A673 (cell line): ENCODE results near the gene NAMPT. TPM values are rescaled to one million over a fixed set of nuclear protein-coding genes. Genes with fewer than 3 reads are reported as not detected.

Experiments
- BruUV-seq: library from RNA; stranded (reverse); fragments of 400-500 nt; replicated peaks from 2 replicates; lab custom pipeline; 2021; lab: Mats Ljungman, UMichigan
- CTCF ChIA-PET: fragments of 300-600 bp; sonication (Branson Sonifier 250); formaldehyde crosslinking; loops from one replicate; lab custom pipeline; 2022; ENCODE audit warnings: antibody characterized with exemption; lab: Charles Lee
- POLR2A ChIA-PET: fragments of 300-600 bp; sonication (Branson Sonifier 250); formaldehyde crosslinking; loops from one replicate; lab custom pipeline; 2022; ENCODE audit warnings: antibody characterized with exemption; ENCODE audit not compliant: low non-redundant PET; lab: Charles Lee
- DNase-seq: peaks from one replicate; pipeline ENCODE4 v3.0.0-alpha.2; 2015; ENCODE audit warnings: low spot score
- H3K27ac ChIP-seq: fragments of 200-600 bp; sonication (generic); 2 replicates; pipeline ENCODE4 v1.5.1; 2016; ENCODE audit warnings: mixed run types, low read depth, mild to moderate bottlenecking, mixed read lengths, antibody characterized with exemption, low read length; ENCODE audit not compliant: poor library complexity, severe bottlenecking
- H3K27me3 ChIP-seq: fragments of 200-600 bp; sonication (generic); replicated peaks from 2 replicates; pipeline ENCODE4 v1.6.1; 2017; ENCODE audit warnings: mixed run types, low read depth, mild to moderate bottlenecking, mixed read lengths, antibody characterized with exemption, low read length; ENCODE audit not compliant: insufficient read depth, poor library complexity
- H3K36me3 ChIP-seq: fragments of 200-600 bp; sonication (generic); 2 replicates; pipeline ENCODE4 v1.6.1; 2016; ENCODE audit warnings: mixed run types, mild to moderate bottlenecking, mixed read lengths, antibody characterized with exemption, low read length; ENCODE audit not compliant: insufficient read depth, poor library complexity, severe bottlenecking
- H3K4me1 ChIP-seq: fragments of 200-600 bp; sonication (generic); 2 replicates; pipeline ENCODE4 v1.6.1; 2017; ENCODE audit warnings: mixed run types, mild to moderate bottlenecking, mixed read lengths, antibody characterized with exemption, low read length; ENCODE audit not compliant: insufficient read depth, poor library complexity, severe bottlenecking
- H3K4me3 ChIP-seq: fragments of 200-600 bp; sonication (generic); 2 replicates; pipeline ENCODE4 v1.5.1; 2016; ENCODE audit warnings: low read depth, mixed run types, mild to moderate bottlenecking, mixed read lengths, low read length; ENCODE audit not compliant: poor library complexity, severe bottlenecking
- H3K9me3 ChIP-seq: fragments of 200-600 bp; sonication (generic); 2 replicates; pipeline ENCODE4 v1.6.1; 2016; ENCODE audit warnings: mixed run types, low read depth, mild to moderate bottlenecking, mixed read lengths, antibody characterized with exemption, low read length; ENCODE audit not compliant: poor library complexity, severe bottlenecking
- EZH2 ChIP-seq: fragments of 200-600 bp; sonication (generic); IDR thresholded peaks from 2 replicates; pipeline ENCODE4 v1.6.1; 2017; ENCODE audit warnings: borderline replicate concordance, low read depth, mild to moderate bottlenecking, mixed read lengths, antibody characterized with exemption, low read length; ENCODE audit not compliant: poor library complexity, severe bottlenecking
- intact Hi-C: fragments of 100-400 bp; cut with micrococcal nuclease; formaldehyde crosslinking; loops from one replicate; pipeline ENCODE4 v1.10.0; 2022; ENCODE audit not compliant: unreplicated experiment
- total RNA-seq: library from RNA; stranded (reverse); gene quantifications from 2 replicates; pipeline ENCODE4 v1.2.3, GENCODE V29; 2021
- TF ChIP-seq, protein P1 (sequence below): fragments of 300-800, 200-600 bp; sonication (generic); conservative IDR thresholded peaks from 2 replicates; pipeline ENCODE4 v1.5.1; 2017; ENCODE audit warnings: low read depth, mild to moderate bottlenecking, antibody characterized with exemption, low read length, moderate library complexity, mixed read lengths

NAMPT gene
- total RNA-seq, 1 experiment from 2014 or later, result 68.0 TPM

DNA sequence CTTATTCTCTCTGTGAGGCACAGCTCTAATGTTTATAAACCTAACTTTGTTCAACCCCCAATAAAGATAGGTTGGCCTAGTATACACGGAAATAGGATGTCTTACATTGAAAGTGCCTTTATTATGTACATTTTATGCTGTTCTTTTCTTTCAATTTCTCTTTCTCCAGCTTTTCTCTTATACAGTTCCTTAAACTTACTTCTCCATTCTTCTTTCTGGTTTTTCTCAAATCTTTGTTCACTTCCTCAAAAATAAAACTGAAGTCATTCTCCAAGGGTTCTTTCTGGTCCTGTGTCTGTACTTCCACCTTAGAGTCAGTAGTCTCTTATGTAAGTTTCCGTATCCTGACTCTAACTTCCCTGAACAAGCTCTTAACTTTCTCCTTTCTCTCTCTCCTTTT, 29.2 kb upstream of the NAMPT start:
- Histone ChIP-seq H3K27me3 (no peaks in the 10 kb centered on the region), H3K27ac (no peak overlapping the region), H3K9me3 (no peaks in the 10 kb centered on the region), H3K4me3 (no peak overlapping the region), H3K4me1 (no peaks in the 10 kb centered on the region), H3K36me3 (no peaks in the 10 kb centered on the region)
- intact Hi-C loops, result no loop called here
- DNase-seq, result no peak
- no TSS peak for BruUV-seq
- CTCF ChIA-PET, result no interaction called here
- no peak for TF ChIP-seq EZH2
- TF ChIP-seq, protein P1, sequence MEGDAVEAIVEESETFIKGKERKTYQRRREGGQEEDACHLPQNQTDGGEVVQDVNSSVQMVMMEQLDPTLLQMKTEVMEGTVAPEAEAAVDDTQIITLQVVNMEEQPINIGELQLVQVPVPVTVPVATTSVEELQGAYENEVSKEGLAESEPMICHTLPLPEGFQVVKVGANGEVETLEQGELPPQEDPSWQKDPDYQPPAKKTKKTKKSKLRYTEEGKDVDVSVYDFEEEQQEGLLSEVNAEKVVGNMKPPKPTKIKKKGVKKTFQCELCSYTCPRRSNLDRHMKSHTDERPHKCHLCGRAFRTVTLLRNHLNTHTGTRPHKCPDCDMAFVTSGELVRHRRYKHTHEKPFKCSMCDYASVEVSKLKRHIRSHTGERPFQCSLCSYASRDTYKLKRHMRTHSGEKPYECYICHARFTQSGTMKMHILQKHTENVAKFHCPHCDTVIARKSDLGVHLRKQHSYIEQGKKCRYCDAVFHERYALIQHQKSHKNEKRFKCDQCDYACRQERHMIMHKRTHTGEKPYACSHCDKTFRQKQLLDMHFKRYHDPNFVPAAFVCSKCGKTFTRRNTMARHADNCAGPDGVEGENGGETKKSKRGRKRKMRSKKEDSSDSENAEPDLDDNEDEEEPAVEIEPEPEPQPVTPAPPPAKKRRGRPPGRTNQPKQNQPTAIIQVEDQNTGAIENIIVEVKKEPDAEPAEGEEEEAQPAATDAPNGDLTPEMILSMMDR, result no peak
- POLR2A ChIA-PET, result no interaction called here

DNA sequence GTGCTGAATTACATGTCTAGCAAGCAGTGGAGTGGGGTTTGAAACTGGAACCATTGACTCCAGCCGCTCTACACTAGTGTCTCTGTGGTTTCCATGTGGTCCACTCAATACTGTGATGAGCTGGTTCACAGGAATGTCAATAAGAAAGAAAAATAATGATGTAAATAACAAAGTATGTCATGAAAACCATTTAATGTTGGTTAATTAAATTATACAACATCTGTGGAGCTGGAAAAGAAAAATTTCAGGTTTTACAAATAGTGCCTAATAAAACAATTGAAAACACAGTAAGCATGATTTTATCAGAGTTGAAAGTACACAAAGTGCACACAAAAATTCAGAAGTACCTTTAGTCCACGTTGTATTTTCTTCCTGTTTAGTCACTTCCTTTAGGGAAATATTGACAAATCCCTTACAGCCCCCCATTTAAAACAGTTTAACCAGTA, 28.7 kb upstream of the NAMPT start:
- no peak overlapping the region for H3K4me3 ChIP-seq
- no peak overlapping the region for H3K27ac ChIP-seq
- H3K27me3 ChIP-seq, result no peaks in the 10 kb centered on the region
- H3K36me3 ChIP-seq, result no peaks in the 10 kb centered on the region
- ChIA-PET CTCF (no interaction called here), POLR2A (no interaction called here)
- no peak for DNase-seq
- no TSS peak for BruUV-seq
- intact Hi-C loops, result no loop called here
- H3K9me3 ChIP-seq, result no peaks in the 10 kb centered on the region
- TF ChIP-seq EZH2, result no peak
- TF ChIP-seq, protein P1, result no peak
- no peaks in the 10 kb centered on the region for H3K4me1 ChIP-seq

DNA sequence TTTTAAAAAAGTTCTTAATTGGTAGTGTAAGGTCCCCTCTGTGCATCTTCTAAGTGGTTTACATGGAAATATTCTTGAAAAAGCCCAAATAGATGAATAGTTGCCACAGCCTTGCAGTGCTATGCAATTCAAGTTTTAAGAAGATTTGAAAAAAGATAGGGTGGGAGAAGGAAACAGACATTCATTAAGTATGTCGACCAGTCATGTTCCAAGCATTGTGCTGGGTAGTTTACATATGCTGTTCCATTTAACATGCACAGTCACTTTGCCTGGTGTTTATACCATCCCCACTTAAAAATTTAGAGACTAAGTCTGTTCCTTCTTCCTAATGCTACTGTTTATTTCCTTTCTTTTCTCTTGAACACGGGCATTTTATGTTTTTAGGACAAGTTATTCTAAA, 28.1 kb upstream of the NAMPT start:
- Histone ChIP-seq H3K4me1 (no peaks in the 10 kb centered on the region), H3K36me3 (no peaks in the 10 kb centered on the region), H3K27ac (no peak overlapping the region), H3K27me3 (no peaks in the 10 kb centered on the region), H3K4me3 (no peak overlapping the region), H3K9me3 (no peaks in the 10 kb centered on the region)
- BruUV-seq, result no TSS peak
- no peak for TF ChIP-seq EZH2
- TF ChIP-seq, protein P1, result no peak
- POLR2A ChIA-PET, result no interaction called here
- DNase-seq, result no peak
- intact Hi-C loops, result no loop called here
- CTCF ChIA-PET, result no interaction called here
